Measurements from ENCODE around the gene CTNS.

GRCh38 chr17:3632287-3632686 lies 4.3 kb upstream of the CTNS start:
- TF ChIP-seq POLR2AphosphoS5 (IDR thresholded peaks at IDR 0.05) (no peak), POLR2A (IDR thresholded peaks at IDR 0.05) (no peak)
- TF ChIP-seq, protein P1, sequence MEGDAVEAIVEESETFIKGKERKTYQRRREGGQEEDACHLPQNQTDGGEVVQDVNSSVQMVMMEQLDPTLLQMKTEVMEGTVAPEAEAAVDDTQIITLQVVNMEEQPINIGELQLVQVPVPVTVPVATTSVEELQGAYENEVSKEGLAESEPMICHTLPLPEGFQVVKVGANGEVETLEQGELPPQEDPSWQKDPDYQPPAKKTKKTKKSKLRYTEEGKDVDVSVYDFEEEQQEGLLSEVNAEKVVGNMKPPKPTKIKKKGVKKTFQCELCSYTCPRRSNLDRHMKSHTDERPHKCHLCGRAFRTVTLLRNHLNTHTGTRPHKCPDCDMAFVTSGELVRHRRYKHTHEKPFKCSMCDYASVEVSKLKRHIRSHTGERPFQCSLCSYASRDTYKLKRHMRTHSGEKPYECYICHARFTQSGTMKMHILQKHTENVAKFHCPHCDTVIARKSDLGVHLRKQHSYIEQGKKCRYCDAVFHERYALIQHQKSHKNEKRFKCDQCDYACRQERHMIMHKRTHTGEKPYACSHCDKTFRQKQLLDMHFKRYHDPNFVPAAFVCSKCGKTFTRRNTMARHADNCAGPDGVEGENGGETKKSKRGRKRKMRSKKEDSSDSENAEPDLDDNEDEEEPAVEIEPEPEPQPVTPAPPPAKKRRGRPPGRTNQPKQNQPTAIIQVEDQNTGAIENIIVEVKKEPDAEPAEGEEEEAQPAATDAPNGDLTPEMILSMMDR (IDR thresholded peaks at IDR 0.05) = no peak

Measured in stomach (tissue), 4 donors.